Measurements from ENCODE around the gene C16orf90. TPM values are rescaled to one million over a fixed set of nuclear protein-coding genes. Genes with fewer than 3 reads are reported as not detected.
A peak's percentile ranks its signal among the peaks of the same experiment; 100 is the strongest.

Gene C16orf90
- total RNA-seq, 1 donor = not detected

DNA sequence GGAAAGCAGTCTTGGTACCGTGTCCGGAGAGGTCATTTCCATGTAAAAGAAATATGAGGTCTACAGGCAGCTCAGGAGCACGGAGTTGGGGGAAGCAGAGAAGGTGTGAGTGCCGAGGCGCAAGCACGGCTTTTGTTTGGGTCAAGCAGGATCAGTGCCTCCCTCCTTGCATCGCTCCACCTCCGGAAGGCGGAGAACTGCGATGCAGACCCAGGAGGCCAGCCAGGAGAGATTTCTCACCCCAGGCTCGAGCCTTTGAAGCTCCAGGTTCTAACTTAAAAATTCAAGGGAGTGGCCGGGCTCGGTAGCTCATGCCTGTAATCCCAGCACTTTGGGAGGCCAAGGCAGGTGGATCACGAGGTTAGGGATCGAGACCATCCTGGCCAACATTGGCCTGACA is 26.8 kb downstream of the C16orf90 start:
- peaks cover 14% of the 10 kb centered on the region for H3K4me1 ChIP-seq (ENCODE audit: insufficient read depth, low read length)
- no peaks in the 10 kb centered on the region for H3K9me3 ChIP-seq (ENCODE audit: low read depth, low read length)
- no peaks in the 10 kb centered on the region for H3K27me3 ChIP-seq (ENCODE audit: insufficient read depth, low read length)
- H3K4me3 ChIP-seq (ENCODE audit: low read length) = no peak overlapping the region

DNA sequence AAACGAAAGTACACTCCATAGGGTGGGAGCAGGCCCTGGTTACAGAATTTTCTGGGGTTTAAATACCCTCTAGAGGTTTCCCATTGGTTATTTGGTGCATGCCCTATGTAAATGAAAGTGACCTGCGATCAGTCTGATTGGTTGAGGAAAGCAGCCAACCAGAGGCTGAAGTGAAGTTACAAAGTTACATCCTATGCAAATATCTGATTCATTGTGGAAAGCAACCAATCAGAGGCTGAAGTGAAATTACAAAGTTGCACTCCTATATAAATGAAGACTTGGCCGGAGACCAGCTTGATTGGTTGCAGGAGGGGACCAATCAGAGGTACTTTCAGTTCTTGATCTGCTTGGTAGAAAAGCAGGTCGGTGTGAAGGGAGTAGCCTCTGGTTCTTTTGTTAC is 27.4 kb downstream of the C16orf90 start:
- H3K4me1 ChIP-seq (ENCODE audit: insufficient read depth, low read length) = peaks cover 20% of the 10 kb centered on the region

GRCh38 chr16:3467182-3467581 is 28.1 kb downstream of the C16orf90 start:
- Histone ChIP-seq H3K27me3 (ENCODE audit: insufficient read depth, low read length) (no peaks in the 10 kb centered on the region), H3K4me1 (ENCODE audit: insufficient read depth, low read length) (peaks cover 20% of the 10 kb centered on the region), H3K9me3 (ENCODE audit: low read depth, low read length) (no peaks in the 10 kb centered on the region), H3K4me3 (ENCODE audit: low read length) (no peak overlapping the region)

More for the DNA sequence above, 27.4 kb downstream of the C16orf90 start:
- no peaks in the 10 kb centered on the region for H3K9me3 ChIP-seq (ENCODE audit: low read depth, low read length)
- no peaks in the 10 kb centered on the region for H3K27me3 ChIP-seq (ENCODE audit: insufficient read depth, low read length)
- no peak overlapping the region for H3K4me3 ChIP-seq (ENCODE audit: low read length)

DNA sequence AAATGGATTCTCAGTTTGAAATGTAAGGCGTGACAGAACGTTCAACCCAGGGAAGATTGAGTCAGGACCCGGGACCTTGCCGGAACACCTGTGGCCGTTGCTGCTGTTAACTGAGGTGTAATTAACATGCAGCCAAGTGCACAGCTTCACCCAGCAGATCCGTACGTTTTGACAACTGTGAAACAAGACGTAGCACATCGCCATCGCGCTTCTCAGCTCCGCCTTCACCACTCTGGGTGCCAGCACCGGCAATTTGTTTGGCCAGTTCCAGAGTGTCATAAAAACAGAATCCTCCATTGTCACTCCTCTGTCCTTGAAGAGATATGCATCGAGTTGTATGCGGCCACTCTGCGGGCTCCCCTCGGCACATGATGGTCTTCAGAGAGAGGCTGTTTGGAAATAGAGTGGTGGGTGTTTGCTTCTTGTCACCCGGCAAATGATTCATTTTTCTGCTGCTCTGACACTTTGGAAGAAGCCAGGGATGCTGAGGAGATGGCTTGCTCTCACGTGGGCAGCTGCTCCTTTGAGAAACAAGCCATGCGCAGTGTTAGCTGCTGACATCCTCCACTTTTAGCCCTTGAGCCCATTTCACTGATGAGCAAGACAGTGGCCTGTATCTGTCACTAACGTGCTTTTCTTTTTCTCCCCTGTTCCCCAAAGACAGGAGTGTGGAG is 29.2 kb downstream of the C16orf90 start:
- Histone ChIP-seq H3K9me3 (ENCODE audit: low read depth, low read length) (no peaks in the 10 kb centered on the region), H3K4me1 (ENCODE audit: insufficient read depth, low read length) (peaks cover 27% of the 10 kb centered on the region), H3K27me3 (ENCODE audit: insufficient read depth, low read length) (no peaks in the 10 kb centered on the region), H3K4me3 (ENCODE audit: low read length) (no peak overlapping the region)

DNA sequence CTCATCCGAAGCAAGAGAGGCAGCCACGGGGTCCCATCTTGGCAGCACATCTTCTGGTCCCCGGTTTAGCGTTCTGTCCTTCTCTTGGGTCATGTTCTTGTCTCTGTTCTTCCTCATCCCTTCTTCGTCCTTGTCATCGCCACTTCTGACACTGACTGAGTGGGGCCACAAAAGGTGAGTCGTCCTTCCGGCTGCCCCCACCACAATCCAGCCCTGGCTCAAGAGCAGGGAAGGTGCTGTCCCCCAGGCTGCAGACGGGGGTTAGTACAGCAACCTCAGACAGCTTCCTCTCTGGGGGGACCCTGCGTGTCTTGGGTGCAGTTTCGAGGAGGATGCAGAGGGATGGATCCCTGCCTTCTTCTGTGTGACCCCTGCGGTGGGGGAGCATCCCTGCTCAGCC is 30.0 kb downstream of the C16orf90 start:
- no peak overlapping the region for H3K4me3 ChIP-seq (ENCODE audit: low read length)
- no peaks in the 10 kb centered on the region for H3K27me3 ChIP-seq (ENCODE audit: insufficient read depth, low read length)
- peaks cover 34% of the 10 kb centered on the region for H3K4me1 ChIP-seq (ENCODE audit: insufficient read depth, low read length)
- no peaks in the 10 kb centered on the region for H3K9me3 ChIP-seq (ENCODE audit: low read depth, low read length)

DNA sequence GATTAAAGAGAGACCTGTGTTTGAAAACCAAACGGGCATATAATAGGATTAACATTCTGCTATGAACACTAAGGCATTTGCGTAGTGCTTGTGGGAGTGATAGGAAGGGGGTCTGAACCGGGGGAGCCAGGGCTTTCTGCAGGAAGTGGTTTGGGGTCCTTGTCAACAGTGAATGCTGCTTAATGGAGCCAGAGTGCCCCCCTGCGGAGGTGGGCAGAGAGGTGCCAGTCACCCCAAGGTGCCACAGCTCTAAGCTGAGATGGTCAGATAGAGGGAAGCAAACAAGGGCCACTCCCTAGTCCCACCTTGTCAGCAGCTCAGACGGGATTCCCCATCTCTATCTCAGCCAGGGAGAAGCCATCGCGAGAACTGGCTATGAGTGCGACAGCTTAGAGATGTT is 34.1 kb downstream of the C16orf90 start:
- Histone ChIP-seq H3K27me3 (ENCODE audit: insufficient read depth, low read length) (no peaks in the 10 kb centered on the region), H3K4me1 (ENCODE audit: insufficient read depth, low read length) (peaks cover 68% of the 10 kb centered on the region), H3K9me3 (ENCODE audit: low read depth, low read length) (no peaks in the 10 kb centered on the region), H3K4me3 (ENCODE audit: low read length) (no peak overlapping the region)

DNA sequence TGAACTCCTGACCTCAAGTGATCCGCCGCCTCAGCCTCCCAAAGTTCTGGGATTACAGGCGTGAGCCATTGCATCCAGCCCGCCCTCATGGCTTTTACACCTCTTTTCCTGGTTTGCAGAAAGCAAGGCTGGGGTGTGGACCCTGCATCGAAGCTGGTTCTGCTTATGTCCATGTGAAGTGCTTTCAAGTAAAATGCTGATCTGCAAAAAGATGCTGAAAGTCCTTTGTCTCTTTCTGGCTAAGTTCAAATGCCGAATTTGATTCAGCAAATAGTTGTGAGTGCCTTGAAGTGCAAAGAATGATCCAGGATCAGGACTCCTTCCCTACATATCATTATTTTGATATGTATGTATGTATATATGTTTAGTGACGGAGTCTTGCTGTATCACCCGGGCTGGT is 34.7 kb downstream of the C16orf90 start:
- Histone ChIP-seq H3K9me3 (ENCODE audit: low read depth, low read length) (no peaks in the 10 kb centered on the region), H3K4me1 (ENCODE audit: insufficient read depth, low read length) (peaks cover 71% of the 10 kb centered on the region), H3K27me3 (ENCODE audit: insufficient read depth, low read length) (no peaks in the 10 kb centered on the region), H3K4me3 (ENCODE audit: low read length) (no peak overlapping the region)

- Histone ChIP-seq H3K27me3 (ENCODE audit: insufficient read depth, low read length) (no peaks in the 10 kb centered on the region), H3K9me3 (ENCODE audit: low read depth, low read length) (no peaks in the 10 kb centered on the region), H3K4me3 (ENCODE audit: low read length) (no peak overlapping the region), H3K4me1 (ENCODE audit: insufficient read depth, low read length) (peaks cover 71% of the 10 kb centered on the region)
These were observed 35.2 kb downstream of the C16orf90 start for GRCh38 chr16:3460121-3460520.

DNA sequence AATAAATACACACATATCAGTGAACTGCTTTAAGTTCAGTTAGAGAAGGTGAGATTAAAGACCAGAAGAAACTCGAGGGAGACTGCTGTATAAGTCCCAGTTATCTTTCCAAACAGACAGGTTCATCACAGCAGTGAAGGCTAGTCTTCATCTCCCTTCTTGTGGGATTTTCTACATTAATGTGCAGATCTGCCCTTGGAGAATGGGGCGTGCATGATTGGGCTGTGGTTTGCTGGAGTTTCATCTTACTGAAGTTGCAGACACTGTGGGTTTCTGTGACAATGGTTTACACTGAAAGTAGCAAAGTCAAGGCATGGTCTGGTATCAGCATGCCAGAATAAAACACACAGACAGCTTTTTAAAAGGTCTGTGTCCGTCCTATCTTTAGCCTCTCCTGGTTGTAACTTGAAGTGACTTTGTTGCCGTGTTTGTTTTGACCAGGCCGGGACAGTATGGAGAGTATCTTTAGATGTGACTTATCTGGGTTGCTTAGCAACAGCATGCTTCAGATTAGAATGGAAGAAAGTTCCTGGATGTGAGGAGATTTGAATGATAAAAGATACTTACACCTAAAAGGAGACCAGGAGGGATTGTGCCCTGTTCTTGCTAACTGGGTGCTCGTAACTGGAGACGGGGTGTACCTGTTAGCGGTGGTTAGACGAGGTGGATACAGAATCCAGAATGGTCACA is 35.7 kb downstream of the C16orf90 start:
- no peaks in the 10 kb centered on the region for H3K27me3 ChIP-seq (ENCODE audit: insufficient read depth, low read length)
- no peak overlapping the region for H3K4me3 ChIP-seq (ENCODE audit: low read length)
- H3K4me1 ChIP-seq (ENCODE audit: insufficient read depth, low read length) = peaks cover 68% of the 10 kb centered on the region
- H3K9me3 ChIP-seq (ENCODE audit: low read depth, low read length) = no peaks in the 10 kb centered on the region

GRCh38 chr16:3458852-3459361 is 36.4 kb downstream of the C16orf90 start:
- H3K9me3 ChIP-seq (ENCODE audit: low read depth, low read length) = no peaks in the 10 kb centered on the region
- H3K27me3 ChIP-seq (ENCODE audit: insufficient read depth, low read length) = no peaks in the 10 kb centered on the region
- H3K4me1 ChIP-seq (ENCODE audit: insufficient read depth, low read length) = peaks cover 61% of the 10 kb centered on the region
- H3K4me3 ChIP-seq (ENCODE audit: low read length) = peak overlapping the region; percentile 79

GRCh38 chr16:3458278-3458851 is 36.9 kb downstream of the C16orf90 start:
- H3K27me3 ChIP-seq (ENCODE audit: insufficient read depth, low read length) = no peaks in the 10 kb centered on the region
- no peaks in the 10 kb centered on the region for H3K9me3 ChIP-seq (ENCODE audit: low read depth, low read length)
- H3K4me1 ChIP-seq (ENCODE audit: insufficient read depth, low read length) = peaks cover 56% of the 10 kb centered on the region
- peak overlapping the region; percentile 79 for H3K4me3 ChIP-seq (ENCODE audit: low read length)

DNA sequence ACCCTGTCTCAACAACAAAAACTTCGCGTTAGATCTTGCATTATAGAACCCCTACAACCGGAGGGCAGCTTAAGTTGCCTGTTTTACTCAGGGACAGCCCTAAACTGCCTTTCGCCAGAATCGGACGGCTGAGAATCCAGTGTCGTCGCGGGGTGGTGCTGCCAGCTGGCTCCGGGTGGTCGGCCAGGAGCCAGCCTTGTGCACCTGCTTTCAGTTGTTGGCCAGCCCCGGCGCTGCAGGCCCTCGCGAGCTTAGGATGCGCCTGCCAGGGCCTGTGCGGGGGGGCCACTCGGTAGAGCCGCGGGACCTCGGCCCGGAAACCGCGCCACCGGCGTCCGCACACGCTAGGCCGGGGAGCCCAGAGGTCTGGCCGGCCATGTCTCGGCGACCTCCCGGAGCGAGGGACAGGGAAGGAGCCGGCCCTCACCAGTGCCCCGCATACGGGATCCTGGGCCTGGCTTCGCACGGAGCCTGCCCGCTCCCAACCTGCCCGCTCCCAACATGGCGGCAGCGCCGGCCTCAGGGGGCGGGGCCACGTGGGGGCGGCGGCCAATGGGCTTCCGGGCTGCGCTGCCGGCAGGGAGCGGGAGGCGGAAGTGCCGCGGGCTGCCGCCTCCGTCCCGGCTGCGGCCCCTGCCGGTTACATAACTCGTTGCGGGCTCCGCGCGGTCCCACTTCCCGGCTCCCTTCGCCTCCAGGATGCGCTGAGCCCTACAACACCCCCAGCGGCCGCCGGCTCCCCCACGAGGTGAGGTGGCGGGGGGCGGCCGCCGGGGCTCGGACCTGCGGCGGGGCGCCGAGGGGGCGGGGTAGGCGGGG is 37.6 kb downstream of the C16orf90 start:
- Histone ChIP-seq H3K4me3 (ENCODE audit: low read length) (peak overlapping the region; percentile 79), H3K27me3 (ENCODE audit: insufficient read depth, low read length) (no peaks in the 10 kb centered on the region), H3K4me1 (ENCODE audit: insufficient read depth, low read length) (peaks cover 52% of the 10 kb centered on the region), H3K9me3 (ENCODE audit: low read depth, low read length) (no peaks in the 10 kb centered on the region)

- no peaks in the 10 kb centered on the region for H3K9me3 ChIP-seq (ENCODE audit: low read depth, low read length)
- H3K27me3 ChIP-seq (ENCODE audit: insufficient read depth, low read length) = no peaks in the 10 kb centered on the region
- H3K4me3 ChIP-seq (ENCODE audit: low read length) = no peak overlapping the region
- H3K4me1 ChIP-seq (ENCODE audit: insufficient read depth, low read length) = peaks cover 36% of the 10 kb centered on the region
These were observed 40.6 kb downstream of the C16orf90 start for GRCh38 chr16:3454631-3455147.

GRCh38 chr16:3454093-3454492 is 41.2 kb downstream of the C16orf90 start:
- Histone ChIP-seq H3K27me3 (ENCODE audit: insufficient read depth, low read length) (no peaks in the 10 kb centered on the region), H3K4me3 (ENCODE audit: low read length) (no peak overlapping the region), H3K9me3 (ENCODE audit: low read depth, low read length) (no peaks in the 10 kb centered on the region), H3K4me1 (ENCODE audit: insufficient read depth, low read length) (peaks cover 30% of the 10 kb centered on the region)

- H3K4me1 ChIP-seq (ENCODE audit: insufficient read depth, low read length) = peaks cover 9% of the 10 kb centered on the region
- no peaks in the 10 kb centered on the region for H3K27me3 ChIP-seq (ENCODE audit: insufficient read depth, low read length)
- H3K4me3 ChIP-seq (ENCODE audit: low read length) = peak overlapping the region; percentile 64
- peaks cover 10% of the 10 kb centered on the region for H3K9me3 ChIP-seq (ENCODE audit: low read depth, low read length)
These were observed 51.3 kb downstream of the C16orf90 start for GRCh38 chr16:3444032-3444388.

Measured in mononuclear cell (primary cell).